Measurements from ENCODE around the gene EFNA5.

The EFNA5 gene

DNA sequence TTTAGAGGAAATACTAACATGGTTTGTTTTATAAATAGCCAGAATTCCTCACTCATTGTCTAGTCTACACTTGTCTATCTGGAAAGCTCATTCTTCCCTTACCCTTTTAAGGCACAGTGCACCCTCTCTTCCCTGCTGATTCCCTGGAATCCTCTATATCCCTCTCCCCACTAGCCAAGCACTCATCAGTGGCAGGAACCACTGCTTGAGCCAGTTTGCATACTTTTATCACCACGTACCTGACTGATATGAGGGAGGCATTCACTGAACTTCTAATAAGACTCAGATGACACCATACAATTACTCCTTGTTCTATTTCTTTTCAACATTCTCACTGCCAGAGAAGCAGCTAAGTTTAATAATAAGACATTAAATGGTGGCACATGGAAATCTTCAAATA, 134.9 kb downstream of the EFNA5 start:
- no peak for DNase-seq (ENCODE audit: low read depth)
- H3K4me3 ChIP-seq (ENCODE audit: low read depth, low read length), result no peak overlapping the region

- no peak for DNase-seq (ENCODE audit: low read depth)
- no peak overlapping the region for H3K4me3 ChIP-seq (ENCODE audit: low read depth, low read length)
Observed at GRCh38 chr5:107533910-107534876, 136.5 kb downstream of the EFNA5 start.

DNA sequence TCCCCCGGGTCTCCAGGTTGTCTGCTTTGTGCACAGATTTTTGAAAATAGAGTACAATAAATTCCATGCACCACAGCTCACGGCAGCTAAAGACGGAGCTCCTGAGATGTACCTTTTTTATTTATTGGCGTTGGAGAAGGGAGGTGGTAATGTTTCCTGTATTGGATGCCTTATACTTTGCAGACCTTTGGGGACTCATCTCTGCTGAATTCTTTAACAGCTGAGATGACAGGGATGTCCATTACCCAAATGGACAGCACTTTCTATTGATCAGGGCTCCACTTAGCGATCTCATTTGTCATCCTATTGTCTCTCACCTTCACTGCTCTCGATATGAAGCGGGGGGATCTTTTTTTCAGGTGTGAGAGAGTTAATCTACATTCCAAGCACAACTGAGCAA, 137.8 kb downstream of the EFNA5 start:
- no peak for DNase-seq (ENCODE audit: low read depth)
- H3K4me3 ChIP-seq (ENCODE audit: low read depth, low read length), result no peak overlapping the region

- H3K4me3 ChIP-seq (ENCODE audit: low read depth, low read length), result no peak overlapping the region
- no peak for DNase-seq (ENCODE audit: low read depth)
Observed at GRCh38 chr5:107532169-107532878, 138.4 kb downstream of the EFNA5 start.

GRCh38 chr5:107531308-107531707, 139.4 kb downstream of the EFNA5 start:
- no peak for DNase-seq (ENCODE audit: low read depth)
- no peak overlapping the region for H3K4me3 ChIP-seq (ENCODE audit: low read depth, low read length)

GRCh38 chr5:107529618-107530017, 141.1 kb downstream of the EFNA5 start:
- DNase-seq (ENCODE audit: low read depth), result no peak
- no peak overlapping the region for H3K4me3 ChIP-seq (ENCODE audit: low read depth, low read length)

GRCh38 chr5:107526270-107526937, 144.3 kb downstream of the EFNA5 start:
- no peak for DNase-seq (ENCODE audit: low read depth)

GRCh38 chr5:107524111-107524510, 146.6 kb downstream of the EFNA5 start:
- H3K4me3 ChIP-seq (ENCODE audit: low read depth, low read length), result no peak overlapping the region
- DNase-seq (ENCODE audit: low read depth), result no peak

More at GRCh38 chr5:107526270-107526937, 144.3 kb downstream of the EFNA5 start:
- no peak overlapping the region for H3K4me3 ChIP-seq (ENCODE audit: low read depth, low read length)

GRCh38 chr5:107523029-107523680, 147.6 kb downstream of the EFNA5 start:
- no peak overlapping the region for H3K4me3 ChIP-seq (ENCODE audit: low read depth, low read length)
- DNase-seq (ENCODE audit: low read depth), result no peak

DNA sequence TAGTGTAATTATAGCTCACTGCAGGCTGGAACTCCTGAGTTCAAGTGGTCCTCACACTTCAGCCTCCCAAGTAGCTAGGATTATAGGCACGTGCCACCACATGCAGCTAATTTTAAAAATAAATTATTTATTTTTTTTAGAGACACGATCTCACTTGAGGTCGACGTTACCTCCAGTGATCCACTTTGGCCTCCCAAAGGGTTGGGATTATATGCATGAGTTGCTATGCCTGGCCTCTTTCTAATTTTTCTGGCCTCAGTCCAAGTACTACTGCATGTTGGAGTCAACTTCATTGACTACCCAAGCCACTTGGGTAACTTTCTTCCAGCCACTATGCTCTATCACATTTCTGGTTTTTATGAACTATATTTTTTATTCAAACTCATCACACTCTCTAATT, 148.3 kb downstream of the EFNA5 start:
- no peak overlapping the region for H3K4me3 ChIP-seq (ENCODE audit: low read depth, low read length)
- no peak for DNase-seq (ENCODE audit: low read depth)

DNA sequence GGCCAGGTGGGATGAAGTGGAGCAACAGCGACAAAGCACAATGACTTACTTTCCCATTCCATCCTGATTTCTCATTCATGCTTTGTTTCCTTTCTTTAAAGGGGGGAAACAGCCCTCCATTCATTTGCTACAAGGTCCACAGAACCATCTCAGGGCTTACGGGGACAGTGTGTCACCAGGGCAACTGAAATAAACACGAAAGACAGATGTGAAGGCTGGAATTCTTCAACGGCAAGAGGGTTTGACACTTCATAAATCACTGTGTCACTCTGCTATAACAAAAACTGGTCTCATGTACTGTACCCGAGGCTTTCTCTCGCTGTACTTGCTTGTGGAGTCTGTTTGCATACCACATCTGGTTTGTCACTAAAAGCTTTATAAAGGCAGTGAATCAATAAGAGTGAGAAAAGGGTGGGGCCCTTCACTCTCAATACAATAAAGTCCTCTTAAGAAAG, 150.8 kb downstream of the EFNA5 start:
- DNase-seq (ENCODE audit: low read depth), result no peak
- H3K4me3 ChIP-seq (ENCODE audit: low read depth, low read length), result no peak overlapping the region

- DNase-seq (ENCODE audit: low read depth), result no peak
- H3K4me3 ChIP-seq (ENCODE audit: low read depth, low read length), result no peak overlapping the region
Observed at GRCh38 chr5:107518616-107519015, 152.1 kb downstream of the EFNA5 start.

DNA sequence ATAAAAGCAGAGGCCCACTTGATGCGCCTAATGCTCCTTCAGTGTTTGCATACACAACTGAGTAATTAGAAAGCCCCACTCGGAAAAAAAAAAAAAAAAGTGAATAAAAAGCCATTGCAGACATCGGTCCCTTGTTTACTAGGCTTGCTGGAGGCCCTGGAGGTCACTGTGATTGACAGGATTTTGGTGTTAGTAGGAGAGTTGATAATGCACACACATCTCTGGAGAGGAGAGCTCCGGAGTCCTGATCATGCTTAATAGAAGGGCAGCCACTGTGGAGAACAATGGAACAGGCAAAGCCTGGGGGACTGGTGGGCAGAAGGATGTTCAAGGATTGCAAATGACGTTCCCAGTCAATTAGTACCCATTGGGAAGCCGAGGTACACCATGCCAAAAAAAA, 152.5 kb downstream of the EFNA5 start:
- DNase-seq (ENCODE audit: low read depth), result no peak
- H3K4me3 ChIP-seq (ENCODE audit: low read depth, low read length), result no peak overlapping the region

GRCh38 chr5:107517185-107518033, 153.3 kb downstream of the EFNA5 start:
- DNase-seq (ENCODE audit: low read depth), result no peak
- H3K4me3 ChIP-seq (ENCODE audit: low read depth, low read length), result no peak overlapping the region

GRCh38 chr5:107516452-107517184, 154.1 kb downstream of the EFNA5 start:
- H3K4me3 ChIP-seq (ENCODE audit: low read depth, low read length), result no peak overlapping the region
- no peak for DNase-seq (ENCODE audit: low read depth)

DNA sequence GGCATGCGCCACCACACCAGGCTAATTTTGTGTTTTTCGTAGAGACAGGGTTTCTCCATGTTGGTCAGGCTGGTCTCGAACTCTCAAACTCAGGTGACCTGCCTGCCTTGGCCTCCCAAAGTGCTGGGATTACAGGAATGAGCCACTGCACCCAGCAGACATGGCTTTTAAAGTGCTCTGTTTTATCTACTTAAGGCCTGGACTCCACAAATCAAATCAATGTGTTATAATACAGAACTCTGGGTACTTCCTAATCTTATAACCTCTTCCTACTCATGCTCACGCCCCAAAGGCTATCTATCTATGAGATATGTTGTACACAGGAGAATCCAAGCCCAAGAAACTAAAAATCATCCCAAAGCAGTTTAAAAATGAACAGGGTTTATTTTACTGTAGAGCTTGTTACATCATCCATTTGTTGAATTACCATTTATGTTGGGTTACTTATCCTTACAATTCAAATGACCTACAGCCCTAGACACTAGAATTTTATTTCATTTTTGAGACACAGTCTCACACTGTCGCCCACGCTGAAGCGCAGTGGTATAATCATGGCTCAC, 155.1 kb downstream of the EFNA5 start:
- DNase-seq (ENCODE audit: low read depth), result no peak
- H3K4me3 ChIP-seq (ENCODE audit: low read depth, low read length), result no peak overlapping the region

DNA sequence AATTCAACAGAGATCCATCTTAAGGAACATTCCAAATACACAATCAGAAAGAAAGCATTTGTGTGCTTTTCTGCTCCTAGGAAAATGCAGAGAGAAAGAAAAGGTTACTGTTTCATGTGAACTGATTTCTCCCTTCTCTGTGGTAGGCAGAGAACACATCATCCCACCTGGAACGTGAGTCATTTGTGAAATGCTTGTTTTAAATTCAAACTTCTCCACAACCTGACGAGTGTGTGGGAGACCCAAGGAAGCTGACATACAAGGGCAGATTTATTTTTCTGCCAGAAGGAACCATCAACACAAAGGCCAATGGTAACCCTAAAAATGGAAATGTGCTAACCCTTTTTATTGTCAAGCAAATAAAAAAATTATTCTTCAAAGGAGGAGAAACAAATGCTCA, 156.4 kb downstream of the EFNA5 start:
- no peak for DNase-seq (ENCODE audit: low read depth)
- H3K4me3 ChIP-seq (ENCODE audit: low read depth, low read length), result no peak overlapping the region
